ENCODE data around the gene C4BPA. TPM values are rescaled to one million over a fixed set of nuclear protein-coding genes. Genes with fewer than 3 reads are reported as not detected.

C4BPA gene
- total and polyA plus RNA-seq, 9 donors, result 0.09 to 0.50 (median 0.13) TPM; not detected in 2

DNA sequence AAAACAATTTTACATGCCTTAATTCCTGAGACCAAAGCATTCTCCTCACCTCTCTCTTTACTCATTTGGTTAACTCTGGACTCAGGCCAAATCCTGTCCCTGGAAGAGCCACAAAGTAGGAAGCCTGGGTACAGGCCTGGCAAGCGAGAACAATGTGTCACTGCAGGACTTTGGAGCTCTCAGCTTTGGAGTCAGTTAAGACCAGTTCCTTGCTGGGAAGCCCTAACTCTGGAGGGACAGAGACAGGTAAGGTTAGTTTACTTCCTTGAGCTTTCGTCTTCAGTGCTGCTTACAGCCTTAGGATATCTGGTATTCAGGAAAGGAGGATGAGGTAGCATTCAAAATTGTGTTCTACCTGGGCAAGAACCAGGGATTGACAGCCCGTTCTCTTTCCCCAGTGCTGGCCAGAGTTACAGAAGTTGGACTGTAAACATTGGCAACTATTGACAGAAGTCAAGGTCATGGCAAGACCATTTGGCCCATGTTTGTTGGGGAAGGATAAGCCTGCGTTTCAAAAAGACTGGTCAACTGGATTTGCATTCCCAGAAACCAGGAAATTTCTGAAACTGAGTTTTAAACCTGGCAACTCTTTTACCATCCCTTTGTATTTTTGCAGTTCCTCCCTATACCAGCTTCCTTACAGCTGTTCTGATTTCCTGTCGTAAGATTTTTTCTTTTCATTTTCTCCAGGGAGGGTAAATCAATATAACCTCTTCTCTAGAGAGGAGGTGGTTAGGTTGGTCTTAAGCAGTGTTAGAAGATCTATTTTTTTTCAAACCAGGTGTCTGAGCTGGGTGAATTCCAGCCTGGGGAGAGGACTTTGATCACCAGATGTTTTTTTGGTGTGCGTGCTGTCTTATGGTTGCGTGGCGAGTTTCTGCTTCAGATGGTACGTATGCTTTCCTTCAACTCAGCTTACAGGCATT, 15.1 kb upstream of the C4BPA start, which contains the start of gene C4BPB:
Gene C4BPB, plus strand, starts transcription at position 160 of the 926 bp plus-strand sequence. Its CDS starts 672 bp downstream, at position 832.
- no peak within 1 kb of the TSS for H3K27ac ChIP-seq (ENCODE audit: low read length)
- H3K27me3 ChIP-seq (ENCODE audit: control insufficient read depth, insufficient read depth, low read length), result no peaks in the 10 kb centered on the region
- WGBS (ENCODE audit: insufficient coverage), result 76% methylated on average over 3 of the region's 9 CpGs
- peaks cover 4% of the 10 kb centered on the region for H3K4me1 ChIP-seq (ENCODE audit: control insufficient read depth, insufficient read depth, low read length)
- no peaks in the 10 kb centered on the region for H3K36me3 ChIP-seq (ENCODE audit: control insufficient read depth, insufficient read depth, low read length)
- peak; percentile 30 for DNase-seq
- H3K9me3 ChIP-seq (replicated peaks; ENCODE audit: control insufficient read depth, low read depth, low read length), result no peaks in the 10 kb centered on the region
- H3K4me3 ChIP-seq (ENCODE audit: low read length), result no peak within 1 kb of the TSS

DNA sequence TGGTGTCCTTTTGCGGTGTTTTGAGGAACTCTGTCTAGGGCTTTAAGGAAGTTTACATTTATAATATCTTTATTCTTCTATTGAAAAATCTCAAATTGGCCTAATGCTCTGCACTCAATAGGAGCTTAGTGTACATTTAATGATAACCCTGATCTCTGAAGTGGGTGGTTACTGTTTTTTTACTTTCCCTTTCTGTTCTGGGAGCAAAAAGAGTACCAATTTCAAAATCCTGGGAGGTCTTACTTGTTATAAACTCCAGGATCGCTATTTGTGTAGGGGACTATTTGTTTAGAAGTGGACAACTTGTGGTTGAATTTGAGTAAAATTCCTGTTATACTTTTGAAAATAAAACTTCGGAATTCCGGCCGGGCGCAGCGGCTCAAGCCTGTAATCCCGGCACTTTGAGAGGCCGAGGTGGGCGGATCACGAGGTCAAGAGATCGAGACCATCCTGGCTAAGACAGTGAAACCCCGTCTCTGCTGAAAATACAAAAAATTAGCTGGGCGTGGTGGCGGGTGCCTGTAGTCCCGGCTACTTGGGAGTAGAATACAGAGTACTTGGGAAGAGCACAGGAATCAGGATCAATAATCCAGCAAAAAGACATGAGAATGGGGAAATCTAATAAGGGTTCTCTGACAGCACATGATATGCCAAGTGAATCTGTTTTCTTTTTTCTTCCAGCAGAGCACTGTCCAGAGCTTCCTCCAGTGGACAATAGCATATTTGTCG, 14.2 kb upstream of the C4BPA start:
- no peaks in the 10 kb centered on the region for H3K9me3 ChIP-seq (replicated peaks; ENCODE audit: control insufficient read depth, low read depth, low read length)
- no peaks in the 10 kb centered on the region for H3K27me3 ChIP-seq (ENCODE audit: control insufficient read depth, insufficient read depth, low read length)
- no peak for DNase-seq
- H3K36me3 ChIP-seq (ENCODE audit: control insufficient read depth, insufficient read depth, low read length), result no peaks in the 10 kb centered on the region
- no peak overlapping the region for H3K27ac ChIP-seq (ENCODE audit: low read length)
- peaks cover 4% of the 10 kb centered on the region for H3K4me1 ChIP-seq (ENCODE audit: control insufficient read depth, insufficient read depth, low read length)
- WGBS (ENCODE audit: insufficient coverage), result 95% methylated on average over 14 of the region's 17 CpGs
- no peak overlapping the region for H3K4me3 ChIP-seq (ENCODE audit: low read length)

DNA sequence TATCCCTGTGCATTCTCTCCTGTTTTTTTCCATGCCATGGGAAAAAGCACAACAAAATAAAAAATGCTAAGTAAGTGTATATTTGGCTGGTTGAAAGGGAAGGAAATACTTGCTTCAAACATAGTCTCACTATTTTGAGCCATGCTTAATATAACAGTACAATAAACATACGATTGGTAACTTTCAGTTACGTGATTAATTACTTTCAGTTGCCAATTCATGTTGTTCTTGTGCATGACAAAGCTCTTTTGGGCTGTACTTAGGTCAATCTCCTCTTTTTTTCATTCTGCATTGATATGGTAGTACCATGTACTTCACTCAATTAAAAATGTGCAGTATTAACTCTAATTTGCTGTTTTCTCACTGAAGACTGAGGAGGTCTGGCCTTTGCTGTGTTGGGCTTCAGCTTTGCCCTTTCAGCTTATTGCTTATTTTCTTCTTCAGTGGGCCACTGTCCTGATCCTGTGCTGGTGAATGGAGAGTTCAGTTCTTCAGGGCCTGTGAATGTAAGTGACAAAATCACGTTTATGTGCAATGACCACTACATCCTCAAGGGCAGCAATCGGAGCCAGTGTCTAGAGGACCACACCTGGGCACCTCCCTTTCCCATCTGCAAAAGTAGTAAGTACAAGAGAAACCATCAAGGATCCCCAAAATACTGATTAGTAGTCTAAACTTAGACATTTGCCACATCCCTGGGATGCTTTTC, 12.7 kb upstream of the C4BPA start:
- no CpG with 5 or more reads among the region's 4 CpGs for WGBS (ENCODE audit: insufficient coverage)
- no peak overlapping the region for H3K27ac ChIP-seq (ENCODE audit: low read length)
- no peak overlapping the region for H3K4me3 ChIP-seq (ENCODE audit: low read length)
- DNase-seq, result no peak
- peaks cover 4% of the 10 kb centered on the region for H3K4me1 ChIP-seq (ENCODE audit: control insufficient read depth, insufficient read depth, low read length)
- no peaks in the 10 kb centered on the region for H3K9me3 ChIP-seq (replicated peaks; ENCODE audit: control insufficient read depth, low read depth, low read length)
- no peaks in the 10 kb centered on the region for H3K27me3 ChIP-seq (ENCODE audit: control insufficient read depth, insufficient read depth, low read length)
- H3K36me3 ChIP-seq (ENCODE audit: control insufficient read depth, insufficient read depth, low read length), result no peaks in the 10 kb centered on the region

DNA sequence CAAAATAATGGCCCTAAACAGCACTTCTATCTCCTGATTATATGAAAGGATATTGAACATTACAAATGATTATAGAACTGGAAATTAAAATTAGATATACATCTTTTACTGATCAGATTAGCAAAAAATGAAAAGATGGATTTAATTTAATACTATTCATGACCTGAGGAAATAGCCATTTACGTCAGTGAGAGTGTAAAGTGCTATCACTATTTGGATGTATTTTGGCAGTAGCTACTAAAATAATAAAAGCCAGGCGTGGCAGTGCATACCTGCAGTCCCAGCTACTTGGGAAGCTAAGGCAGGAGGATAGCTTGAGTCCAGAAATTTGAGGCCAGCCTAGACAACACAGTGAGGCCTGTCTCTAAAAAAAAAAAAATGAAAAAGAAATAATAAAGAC, 10.1 kb upstream of the C4BPA start:
- no peak for DNase-seq
- Histone ChIP-seq H3K27ac (ENCODE audit: low read length) (no peak overlapping the region), H3K4me3 (ENCODE audit: low read length) (no peak overlapping the region), H3K4me1 (ENCODE audit: control insufficient read depth, insufficient read depth, low read length) (peaks cover under 1% of the 10 kb centered on the region), H3K9me3 (replicated peaks; ENCODE audit: control insufficient read depth, low read depth, low read length) (no peaks in the 10 kb centered on the region), H3K36me3 (ENCODE audit: control insufficient read depth, insufficient read depth, low read length) (no peaks in the 10 kb centered on the region), H3K27me3 (ENCODE audit: control insufficient read depth, insufficient read depth, low read length) (no peaks in the 10 kb centered on the region)
- no CpG with 5 or more reads among the region's 2 CpGs for WGBS (ENCODE audit: insufficient coverage)

DNA sequence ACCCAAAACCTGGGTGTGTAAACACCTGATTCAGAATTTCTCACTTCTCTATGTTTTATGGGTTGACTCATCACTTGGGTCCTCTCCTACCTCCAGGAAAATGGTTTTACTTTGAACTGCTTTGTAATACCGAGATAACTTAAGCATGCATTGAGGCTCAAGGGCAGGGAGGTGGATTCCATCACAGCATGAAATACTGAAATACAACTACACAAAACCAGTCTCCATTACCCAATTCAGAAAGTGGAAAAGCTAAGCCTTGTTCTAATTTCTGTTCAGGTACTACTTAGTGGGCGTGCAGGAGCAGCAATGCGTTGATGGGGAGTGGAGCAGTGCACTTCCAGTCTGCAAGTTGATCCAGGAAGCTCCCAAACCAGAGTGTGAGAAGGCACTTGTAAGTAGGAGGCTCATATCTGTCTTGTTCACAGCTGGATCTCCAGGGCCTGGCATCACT, 6.1 kb upstream of the C4BPA start:
- WGBS (ENCODE audit: insufficient coverage), result 100% methylated on average over 2 of the region's 3 CpGs
- Histone ChIP-seq H3K27me3 (ENCODE audit: control insufficient read depth, insufficient read depth, low read length) (no peaks in the 10 kb centered on the region), H3K36me3 (ENCODE audit: control insufficient read depth, insufficient read depth, low read length) (no peaks in the 10 kb centered on the region), H3K9me3 (replicated peaks; ENCODE audit: control insufficient read depth, low read depth, low read length) (no peaks in the 10 kb centered on the region), H3K4me3 (ENCODE audit: low read length) (no peak overlapping the region), H3K27ac (ENCODE audit: low read length) (no peak overlapping the region), H3K4me1 (ENCODE audit: control insufficient read depth, insufficient read depth, low read length) (no peaks in the 10 kb centered on the region)
- DNase-seq, result no peak

DNA sequence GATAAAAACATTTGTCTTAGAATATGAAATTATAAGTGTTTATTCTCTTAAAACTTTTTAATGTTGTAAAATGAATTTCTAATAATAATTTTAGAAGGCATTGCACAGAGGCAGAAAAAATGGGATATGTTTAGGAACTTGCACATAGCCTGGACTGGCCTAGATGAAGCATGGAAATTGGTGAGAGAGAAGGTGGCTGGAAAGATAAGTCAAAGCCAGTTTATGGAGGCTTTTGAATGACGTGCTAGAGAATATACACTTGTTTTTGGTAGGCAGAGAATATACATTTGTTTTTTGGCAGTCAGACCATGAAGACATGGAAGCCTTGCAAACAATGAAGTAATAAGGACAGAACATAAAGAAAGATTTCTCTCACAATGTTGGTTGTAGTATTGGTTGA, 2.3 kb upstream of the C4BPA start:
- H3K4me1 ChIP-seq (ENCODE audit: control insufficient read depth, insufficient read depth, low read length), result no peaks in the 10 kb centered on the region
- no peaks in the 10 kb centered on the region for H3K9me3 ChIP-seq (replicated peaks; ENCODE audit: control insufficient read depth, low read depth, low read length)
- no peak overlapping the region for H3K27ac ChIP-seq (ENCODE audit: low read length)
- DNase-seq, result no peak
- no peak overlapping the region for H3K4me3 ChIP-seq (ENCODE audit: low read length)
- no peaks in the 10 kb centered on the region for H3K36me3 ChIP-seq (ENCODE audit: control insufficient read depth, insufficient read depth, low read length)
- H3K27me3 ChIP-seq (ENCODE audit: control insufficient read depth, insufficient read depth, low read length), result no peaks in the 10 kb centered on the region
- WGBS (ENCODE audit: insufficient coverage), result no CpG with 5 or more reads among the region's 1 CpG

DNA sequence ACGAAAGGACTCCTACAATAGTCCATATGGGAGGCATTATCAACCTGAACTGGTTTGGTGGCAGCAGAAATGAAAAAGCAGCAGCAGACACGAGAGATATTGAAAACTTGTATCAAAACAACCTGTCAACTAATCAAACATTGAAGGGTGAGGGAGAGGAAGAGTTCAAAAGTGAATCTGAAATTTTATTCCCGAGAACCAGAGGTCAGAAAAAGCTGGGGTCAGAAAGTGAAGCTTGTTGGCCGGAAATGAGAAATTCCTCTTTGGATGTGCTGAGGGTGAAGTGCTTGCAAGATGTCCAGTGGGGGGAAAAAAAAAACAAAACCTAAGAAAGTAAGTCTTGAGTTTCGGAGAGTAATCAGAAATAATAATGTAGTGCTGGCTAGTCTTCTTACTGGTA, 1.9 kb upstream of the C4BPA start:
- no peak overlapping the region for H3K4me3 ChIP-seq (ENCODE audit: low read length)
- H3K27me3 ChIP-seq (ENCODE audit: control insufficient read depth, insufficient read depth, low read length), result no peaks in the 10 kb centered on the region
- no peaks in the 10 kb centered on the region for H3K4me1 ChIP-seq (ENCODE audit: control insufficient read depth, insufficient read depth, low read length)
- H3K36me3 ChIP-seq (ENCODE audit: control insufficient read depth, insufficient read depth, low read length), result no peaks in the 10 kb centered on the region
- WGBS (ENCODE audit: insufficient coverage), result 61% methylated on average over 2 of the region's 5 CpGs
- no peaks in the 10 kb centered on the region for H3K9me3 ChIP-seq (replicated peaks; ENCODE audit: control insufficient read depth, low read depth, low read length)
- H3K27ac ChIP-seq (ENCODE audit: low read length), result no peak overlapping the region
- no peak for DNase-seq

DNA sequence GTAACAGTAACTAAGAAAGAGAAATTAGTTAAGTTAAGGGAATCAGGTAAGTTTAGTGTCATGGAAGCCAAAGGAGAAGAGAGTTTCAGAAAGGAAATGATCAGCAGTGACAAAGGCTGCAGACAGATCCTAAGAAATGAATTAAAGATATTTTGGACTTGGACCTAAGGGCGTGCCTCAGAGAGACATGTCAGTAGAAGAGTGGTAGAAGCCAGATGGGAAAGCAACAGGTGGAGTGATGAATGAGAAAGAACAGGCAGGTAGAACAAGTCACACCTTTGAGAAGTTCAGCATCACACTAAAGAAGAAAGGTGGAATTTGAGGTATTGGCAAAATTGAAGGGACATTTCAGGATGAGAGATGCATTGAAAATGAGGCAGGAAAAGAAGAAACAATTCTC, 1.4 kb upstream of the C4BPA start:
- Histone ChIP-seq H3K27me3 (ENCODE audit: control insufficient read depth, insufficient read depth, low read length) (no peaks in the 10 kb centered on the region), H3K36me3 (ENCODE audit: control insufficient read depth, insufficient read depth, low read length) (no peaks in the 10 kb centered on the region), H3K4me3 (ENCODE audit: low read length) (no peak overlapping the region), H3K27ac (ENCODE audit: low read length) (no peak overlapping the region), H3K9me3 (replicated peaks; ENCODE audit: control insufficient read depth, low read depth, low read length) (no peaks in the 10 kb centered on the region), H3K4me1 (ENCODE audit: control insufficient read depth, insufficient read depth, low read length) (no peaks in the 10 kb centered on the region)
- 100% methylated on average over 1 of the region's 1 CpG for WGBS (ENCODE audit: insufficient coverage)
- no peak for DNase-seq

DNA sequence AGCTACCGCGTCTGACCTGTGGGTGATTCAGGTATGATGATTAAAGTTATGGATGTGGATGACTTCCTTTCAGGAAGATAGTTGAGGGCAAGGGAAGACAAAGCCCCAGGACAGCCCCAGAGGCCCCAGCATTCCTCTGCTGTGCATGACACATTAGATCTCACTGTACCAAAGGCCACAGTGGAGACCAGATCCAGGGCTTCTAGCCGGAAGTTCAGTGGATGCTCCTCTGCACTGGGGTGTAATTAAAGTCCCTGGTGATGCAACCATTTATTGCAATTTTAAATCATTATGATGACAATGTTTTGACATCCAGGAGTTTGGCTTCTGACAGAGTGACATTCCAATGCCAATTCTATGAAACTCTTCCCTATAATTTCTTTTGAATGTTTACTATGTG, 5.0 kb downstream of the C4BPA start:
- H3K4me1 ChIP-seq (ENCODE audit: control insufficient read depth, insufficient read depth, low read length), result no peaks in the 10 kb centered on the region
- H3K27me3 ChIP-seq (ENCODE audit: control insufficient read depth, insufficient read depth, low read length), result no peaks in the 10 kb centered on the region
- H3K27ac ChIP-seq (ENCODE audit: low read length), result no peak overlapping the region
- no CpG with 5 or more reads among the region's 3 CpGs for WGBS (ENCODE audit: insufficient coverage)
- no peak for DNase-seq
- no peaks in the 10 kb centered on the region for H3K36me3 ChIP-seq (ENCODE audit: control insufficient read depth, insufficient read depth, low read length)
- H3K9me3 ChIP-seq (replicated peaks; ENCODE audit: control insufficient read depth, low read depth, low read length), result no peaks in the 10 kb centered on the region
- no peak overlapping the region for H3K4me3 ChIP-seq (ENCODE audit: low read length)
